ENCODE results near the gene A4GALT. TPM values are rescaled to one million over a fixed set of nuclear protein-coding genes. Genes with fewer than 3 reads are reported as not detected.

Gene A4GALT, protein sequence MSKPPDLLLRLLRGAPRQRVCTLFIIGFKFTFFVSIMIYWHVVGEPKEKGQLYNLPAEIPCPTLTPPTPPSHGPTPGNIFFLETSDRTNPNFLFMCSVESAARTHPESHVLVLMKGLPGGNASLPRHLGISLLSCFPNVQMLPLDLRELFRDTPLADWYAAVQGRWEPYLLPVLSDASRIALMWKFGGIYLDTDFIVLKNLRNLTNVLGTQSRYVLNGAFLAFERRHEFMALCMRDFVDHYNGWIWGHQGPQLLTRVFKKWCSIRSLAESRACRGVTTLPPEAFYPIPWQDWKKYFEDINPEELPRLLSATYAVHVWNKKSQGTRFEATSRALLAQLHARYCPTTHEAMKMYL
- 3.4 and 4.8 TPM in 2 replicates for total RNA-seq (2021)
- long read RNA-seq, partial matches to known transcripts = 0 of 9 reads
- long read RNA-seq, other reads (novel, unspliced or antisense) = 2 of 9 reads

- H2BK15ac ChIP-seq (ENCODE audit: low read depth, low read length) = no peak within 1 kb of the TSS
- peaks cover 14% of the 10 kb centered on the region for H3K23me2 ChIP-seq (ENCODE audit: insufficient read length, low read depth, low read length, poor library complexity, severe bottlenecking)
- H3K4ac ChIP-seq (ENCODE audit: low read depth, low read length) = no peak within 1 kb of the TSS
- no peaks in the 10 kb centered on the region for H3K79me1 ChIP-seq (ENCODE audit: insufficient read depth, low read depth, low read length, poor library complexity, severe bottlenecking)
- H4K8ac ChIP-seq (replicated peaks; ENCODE audit: insufficient read length, low read depth, low read length) = no peak within 1 kb of the TSS
- Mint-ChIP-seq H3K4me1 (peaks cover 28 to 36% of the 10 kb centered on the region in 2 experiments), H3K27ac (no peak within 1 kb of the TSS), H3K36me3 (ENCODE audit: insufficient read depth in 1 of 3, low read depth in 3 of 3) (peaks cover 0 to 2% (median 0%) of the 10 kb centered on the region in 3 experiments; a peak in 2 of 7 replicates), H3K4me3 (peak within 1 kb of the TSS; percentile 70 to 88), H3K9me3 (peaks cover 0 to 5% of the 10 kb centered on the region in 2 experiments; a peak in 1 of 5 replicates), H3K27me3 (ENCODE audit: low read depth) (peaks cover 64% of the 10 kb centered on the region)
- no peak within 1 kb of the TSS for H2BK12ac ChIP-seq (ENCODE audit: insufficient read length, low read depth, low read length)
- H3T11ph ChIP-seq (ENCODE audit: low read length) = no peak within 1 kb of the TSS
- no peak within 1 kb of the TSS for H3K27ac ChIP-seq (ENCODE audit: insufficient read length, low read depth, low read length)
- H4K5ac ChIP-seq (ENCODE audit: insufficient read length, low read depth, low read length) = no peak within 1 kb of the TSS
- H3K27me3 ChIP-seq (ENCODE audit: insufficient read depth, low read length) = no peaks in the 10 kb centered on the region; the same call in 1 of the 2 replicates
- no peak within 1 kb of the TSS for H3K56ac ChIP-seq (ENCODE audit: insufficient read length, low read depth, low read length)
- H3K14ac ChIP-seq (ENCODE audit: insufficient read depth, low read length) = peak within 1 kb of the TSS; percentile 50
- H3K4me2 ChIP-seq (ENCODE audit: insufficient read depth, insufficient read length, low read length) = peak within 1 kb of the TSS; percentile 88
- no peaks in the 10 kb centered on the region for H3K9me3 ChIP-seq (ENCODE audit: control insufficient read depth, low read depth, low read length)
- H3K79me2 ChIP-seq (ENCODE audit: insufficient read depth, low read length) = no peaks in the 10 kb centered on the region
- peak within 1 kb of the TSS; percentile 33 for H3K18ac ChIP-seq (ENCODE audit: insufficient read length, low read depth, low read length)
- DNase-seq = peak; percentile 51
- no peak within 1 kb of the TSS for H3K23ac ChIP-seq (ENCODE audit: insufficient read length, low read depth, low read length)
- no peak within 1 kb of the TSS for H2BK20ac ChIP-seq (ENCODE audit: low read depth, low read length, poor library complexity, severe bottlenecking)
- no peak within 1 kb of the TSS for H2BK120ac ChIP-seq (ENCODE audit: low read depth, low read length, poor library complexity, severe bottlenecking)
- WGBS (ENCODE audit: extremely low coverage, insufficient read length, low lambda C conversion rate) = no CpG with 5 or more reads among the region's 104 CpGs
- H4K20me1 ChIP-seq (ENCODE audit: control insufficient read depth, insufficient read depth, insufficient read length) = no peaks in the 10 kb centered on the region
- no peak within 1 kb of the TSS for H2AFZ ChIP-seq (ENCODE audit: low read length)
- H4K91ac ChIP-seq (ENCODE audit: insufficient read length, low read depth, low read length) = no peak within 1 kb of the TSS
- H3K9ac ChIP-seq (ENCODE audit: extremely low read depth, insufficient read length, low read length) = peak within 1 kb of the TSS; percentile 27
- no peak for TF ChIP-seq CTCF (conservative IDR thresholded peaks at IDR 0.05)
- no peak within 1 kb of the TSS for H2BK5ac ChIP-seq (ENCODE audit: insufficient read length, low read length)
- H2AK5ac ChIP-seq (ENCODE audit: insufficient read length, low read length) = no peak within 1 kb of the TSS
- H3K4me1 ChIP-seq (ENCODE audit: insufficient read depth, low read length) = peaks cover 8% of the 10 kb centered on the region; the same call in 1 of the 2 replicates
Observed at GRCh38 chr22:42720263-42721044, at the start of gene A4GALT. Gene A4GALT, minus strand, starts transcription at chr22:42720870. Its CDS starts 26,919 bp downstream, at chr22:42693951.
